ENCODE measurements around the gene ARSH. TPM values are rescaled to one million over a fixed set of nuclear protein-coding genes. Genes with fewer than 3 reads are reported as not detected.

Gene ARSH
- total and polyA plus RNA-seq, 9 of the 15 experiments (the other 6 are each of a cell fraction or from before 2014, with no cell fraction given): not detected

DNA sequence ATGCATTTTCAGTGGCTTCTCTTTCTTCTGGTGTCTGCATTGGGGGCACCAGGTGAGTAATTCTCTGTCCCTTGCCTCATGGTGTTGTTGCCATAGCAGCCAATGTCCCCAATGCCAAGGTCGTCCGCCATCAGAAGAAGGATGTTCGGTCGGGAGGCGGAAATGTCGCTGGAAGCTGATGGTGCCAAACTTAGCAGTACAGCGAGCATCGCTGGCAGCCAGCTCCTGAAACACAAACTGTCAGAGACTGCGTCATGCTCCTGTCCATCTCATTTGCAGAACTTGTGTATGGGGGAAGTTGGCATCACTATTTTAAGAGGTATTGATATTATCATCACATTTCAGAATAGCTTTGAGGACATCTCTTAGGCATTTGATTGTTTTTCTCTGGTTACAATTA, 48.1 kb upstream of the ARSH start (continued):
- TF ChIP-seq ZNF318 (IDR thresholded peaks at IDR 0.05; ENCODE audit: borderline replicate concordance in 1 of 2, low read depth in 1 of 2) (no peak), JUNB (CRISPR knock-in tag; conservative IDR thresholded peaks at IDR 0.05) (no peak), IFI16 (CRISPR knock-in tag; IDR thresholded peaks at IDR 0.05) (no peak), FOXP4 (CRISPR knock-in tag; IDR thresholded peaks at IDR 0.05; ENCODE audit: borderline replicate concordance) (no peak), ZNF408 (CRISPR knock-in tag; IDR thresholded peaks at IDR 0.05; ENCODE audit: low read depth) (no peak)

Data from K562 (cell line).